Neuronal stem cell (in vitro differentiated cells): ENCODE results near the gene FRY.

Experiments
- DNase-seq: peaks from one replicate; pipeline ENCODE4 v3.0.0-alpha.2; 2013; ENCODE audit warnings: low spot score
- H2AFZ ChIP-seq: one replicate; pipeline ENCODE4 v1.6.1; 2013; ENCODE audit warnings: mild to moderate bottlenecking, low read length, inconsistent platforms
- H2AK5ac ChIP-seq: 2 replicates; pipeline ENCODE4 v1.6.1; 2013; ENCODE audit warnings: low read depth, mild to moderate bottlenecking, inconsistent platforms, low read length, moderate library complexity, mixed read lengths
- H2BK120ac ChIP-seq: 2 replicates; pipeline ENCODE4 v1.6.1; 2013; ENCODE audit warnings: low read depth, mild to moderate bottlenecking, inconsistent platforms, low read length, moderate library complexity, mixed read lengths
- H2BK12ac ChIP-seq: one replicate; pipeline ENCODE4 v1.6.1; 2013; ENCODE audit warnings: low read length, inconsistent platforms
- H2BK15ac ChIP-seq: 2 replicates; pipeline ENCODE4 v1.6.1; 2013; ENCODE audit warnings: mild to moderate bottlenecking, low read length, inconsistent platforms, mixed read lengths
- H2BK5ac ChIP-seq: one replicate; pipeline ENCODE4 v1.6.1; 2013; ENCODE audit warnings: inconsistent platforms, mild to moderate bottlenecking, low read length, moderate library complexity
- H3K14ac ChIP-seq: one replicate; pipeline ENCODE4 v1.6.1; 2013; ENCODE audit warnings: low read length, inconsistent platforms
- H3K18ac ChIP-seq: 2 replicates; pipeline ENCODE4 v1.6.1; 2013; ENCODE audit warnings: low read length, inconsistent platforms
- H3K23ac ChIP-seq: 2 replicates; pipeline ENCODE4 v1.6.1; 2013; ENCODE audit warnings: low read depth, mild to moderate bottlenecking, mixed read lengths, low read length, inconsistent platforms; ENCODE audit not compliant: poor library complexity
- H3K27ac ChIP-seq: replicated peaks from 3 replicates; pipeline ENCODE4 v1.5.1; 2013; ENCODE audit warnings: low read length, inconsistent platforms
- H3K27me3 ChIP-seq, 3 experiments: 2 replicates each; pipeline ENCODE4 v1.6.1; 2013; ENCODE audit warnings: low read length in 3 of 3, mild to moderate bottlenecking in 2 of 3, inconsistent platforms in 1 of 3, low read depth in 1 of 3, mixed read lengths in 1 of 3, moderate library complexity in 1 of 3; ENCODE audit not compliant: control insufficient read depth in 3 of 3, insufficient read depth in 3 of 3
- H3K36me3 ChIP-seq, 2 donors: replicated peaks in 1 of 2; 2 replicates each; pipeline ENCODE4 v1.6.1; 2013; ENCODE audit warnings: low read length in 2 of 2; ENCODE audit not compliant: control insufficient read depth in 2 of 2, insufficient read depth in 2 of 2
- H3K4ac ChIP-seq: 2 replicates; pipeline ENCODE4 v1.6.1; 2013; ENCODE audit warnings: inconsistent platforms, mild to moderate bottlenecking, low read length, moderate library complexity
- H3K4me1 ChIP-seq, 2 donors: 1 replicate in 1 of 2; 2 replicates in 1 of 2; pipeline ENCODE4 v1.6.1; 2013; ENCODE audit warnings: low read length in 2 of 2, low read depth in 1 of 2; ENCODE audit not compliant: control insufficient read depth in 2 of 2, insufficient read depth in 1 of 2
- H3K4me2 ChIP-seq: one replicate; pipeline ENCODE4 v1.6.1; 2013; ENCODE audit warnings: mild to moderate bottlenecking, low read length, inconsistent platforms; ENCODE audit not compliant: insufficient read depth, poor library complexity, severe bottlenecking
- H3K4me3 ChIP-seq, 2 donors: 2 replicates each; pipeline ENCODE4 v1.5.1; 2013; ENCODE audit warnings: low read length in 2 of 2, mild to moderate bottlenecking in 2 of 2, inconsistent platforms in 1 of 2, moderate library complexity in 1 of 2
- H3K79me1 ChIP-seq: one replicate; pipeline ENCODE4 v1.6.1; 2013; ENCODE audit warnings: low read depth, mild to moderate bottlenecking, inconsistent platforms, low read length, moderate library complexity
- H3K9ac ChIP-seq: one replicate; pipeline ENCODE4 v1.6.1; 2013; ENCODE audit warnings: mild to moderate bottlenecking, low read depth, low read length, inconsistent platforms; ENCODE audit not compliant: poor library complexity
- H3K9me3 ChIP-seq, 2 donors: replicated peaks in 1 of 2; 2 replicates each; pipeline versions ENCODE3 to v1.6.1; 2013; ENCODE audit warnings: low read length in 2 of 2, mild to moderate bottlenecking in 2 of 2, inconsistent platforms in 1 of 2, low read depth in 1 of 2, mixed read lengths in 1 of 2, moderate library complexity in 1 of 2; ENCODE audit not compliant: control insufficient read depth in 2 of 2, insufficient read depth in 1 of 2
- H4K8ac ChIP-seq: one replicate; pipeline ENCODE4 v1.6.1; 2013; ENCODE audit warnings: low read depth, mild to moderate bottlenecking, inconsistent platforms, low read length, moderate library complexity
- H4K91ac ChIP-seq: one replicate; pipeline ENCODE4 v1.6.1; 2013; ENCODE audit warnings: low read length, low read depth, mild to moderate bottlenecking, inconsistent platforms; ENCODE audit not compliant: poor library complexity
- WGBS, 2 donors: extraction: QIAGEN DNeasy Blood & Tissue Kit; methylation state at CpG; one replicate each; pipeline ENCODE4 v1.1.7; 2013; ENCODE audit warnings: missing lambda C conversion rate in 2 of 2, mixed read lengths in 1 of 2; ENCODE audit not compliant: insufficient read length in 2 of 2, insufficient replicate concordance in 1 of 2; ENCODE audit errors: extremely low coverage in 2 of 2; 5-methylcytosine and 5-hydroxymethylcytosine counted together

Gene FRY

GRCh38 chr13:32033744-32034143 is 2.2 kb downstream of the FRY start:
- H3K23ac ChIP-seq, result no peak overlapping the region

DNA sequence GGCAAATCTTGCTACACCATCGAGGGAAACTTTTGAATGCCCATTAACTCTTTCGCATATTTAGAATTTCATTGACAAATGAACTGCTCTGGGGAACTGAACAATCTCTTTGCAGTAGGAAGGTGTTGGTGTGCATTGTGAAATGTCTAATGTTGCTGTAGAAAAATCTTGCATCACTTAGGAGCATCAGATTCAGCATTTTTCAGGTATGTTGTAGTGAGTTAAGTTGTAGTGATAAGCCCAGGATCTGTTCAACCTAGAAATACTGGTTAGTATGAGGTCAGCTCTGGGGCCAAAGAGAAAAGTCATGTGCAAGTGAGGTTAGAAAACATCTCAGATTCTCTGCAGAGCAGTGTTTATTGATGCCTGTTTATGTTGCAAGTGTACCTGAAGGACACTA is 4.1 kb downstream of the FRY start:
- Histone ChIP-seq H3K4me1 (peaks cover 5 to 6% of the 10 kb centered on the region in 2 donors), H3K4ac (no peak overlapping the region)
- no CpG with 5 or more reads among the region's 2 CpGs for WGBS, 2 donors

More at GRCh38 chr13:32033744-32034143, 2.2 kb downstream of the FRY start:
- no peak overlapping the region for H2AK5ac ChIP-seq
- no peak overlapping the region for H4K91ac ChIP-seq
- no peak overlapping the region for H3K14ac ChIP-seq
- no peaks in the 10 kb centered on the region for H3K79me1 ChIP-seq
- H3K27me3 ChIP-seq, result no peaks in the 10 kb centered on the region
- H4K8ac ChIP-seq, result no peak overlapping the region
- H3K4me1 ChIP-seq, result peaks cover 8 to 12% of the 10 kb centered on the region in 2 donors
- H2BK15ac ChIP-seq, result no peak overlapping the region
- H2BK5ac ChIP-seq, result no peak overlapping the region
- H3K18ac ChIP-seq, result no peak overlapping the region
- H3K4ac ChIP-seq, result no peak overlapping the region
- H2AFZ ChIP-seq, result no peak overlapping the region
- no CpG with 5 or more reads among the region's 3 CpGs for WGBS, 2 donors
- no peak overlapping the region for H3K27ac ChIP-seq
- H3K4me2 ChIP-seq, result no peak overlapping the region
- no peaks in the 10 kb centered on the region for H3K9me3 ChIP-seq
- no peak for DNase-seq
- no peak overlapping the region for H2BK120ac ChIP-seq
- H2BK12ac ChIP-seq, result no peak overlapping the region
- H3K4me3 ChIP-seq, result no peak overlapping the region
- no peak overlapping the region for H3K9ac ChIP-seq
- no peaks in the 10 kb centered on the region for H3K36me3 ChIP-seq

DNA sequence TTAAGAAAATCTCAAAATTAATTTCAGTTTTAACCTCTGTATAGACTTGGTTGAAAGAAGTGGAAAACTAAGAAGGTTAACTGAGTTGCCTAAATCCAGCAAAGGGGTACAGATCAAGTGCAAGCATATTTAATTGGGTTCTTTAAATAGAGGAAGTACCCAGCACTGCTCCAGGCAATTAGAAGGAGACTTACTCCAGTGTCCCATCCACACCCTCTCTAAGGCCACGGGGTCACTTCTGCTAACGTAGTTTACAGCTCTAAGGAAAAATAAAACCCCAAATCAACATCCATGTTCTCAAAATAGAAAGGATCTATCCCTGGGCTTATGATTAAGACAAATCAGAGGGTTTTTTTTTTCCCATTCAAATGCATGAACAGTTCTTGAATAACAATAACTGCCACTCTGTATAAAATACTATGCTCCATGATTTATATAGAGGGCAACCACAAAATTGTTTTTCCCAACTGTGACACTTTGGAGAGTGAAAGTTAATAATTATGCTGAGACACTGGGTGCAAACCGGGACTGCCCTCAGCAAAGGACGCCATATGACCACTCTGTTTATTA is 4.6 kb downstream of the FRY start:
- H3K27ac ChIP-seq, result no peak overlapping the region

More for the DNA sequence above, 4.1 kb downstream of the FRY start:
- H3K79me1 ChIP-seq, result no peaks in the 10 kb centered on the region
- no peaks in the 10 kb centered on the region for H3K36me3 ChIP-seq
- H3K23ac ChIP-seq, result no peak overlapping the region
- no peak overlapping the region for H4K91ac ChIP-seq
- H3K9ac ChIP-seq, result no peak overlapping the region
- no peaks in the 10 kb centered on the region for H3K9me3 ChIP-seq
- no peak overlapping the region for H3K14ac ChIP-seq
- no peak overlapping the region for H2AFZ ChIP-seq
- no peaks in the 10 kb centered on the region for H3K27me3 ChIP-seq
- no peak overlapping the region for H2BK15ac ChIP-seq
- H3K18ac ChIP-seq, result no peak overlapping the region
- no peak overlapping the region for H2BK5ac ChIP-seq
- H4K8ac ChIP-seq, result no peak overlapping the region
- no peak overlapping the region for H2AK5ac ChIP-seq
- no peak for DNase-seq
- H2BK120ac ChIP-seq, result no peak overlapping the region
- no peak overlapping the region for H2BK12ac ChIP-seq
- no peak overlapping the region for H3K27ac ChIP-seq
- no peak overlapping the region for H3K4me2 ChIP-seq
- no peak overlapping the region for H3K4me3 ChIP-seq

DNA sequence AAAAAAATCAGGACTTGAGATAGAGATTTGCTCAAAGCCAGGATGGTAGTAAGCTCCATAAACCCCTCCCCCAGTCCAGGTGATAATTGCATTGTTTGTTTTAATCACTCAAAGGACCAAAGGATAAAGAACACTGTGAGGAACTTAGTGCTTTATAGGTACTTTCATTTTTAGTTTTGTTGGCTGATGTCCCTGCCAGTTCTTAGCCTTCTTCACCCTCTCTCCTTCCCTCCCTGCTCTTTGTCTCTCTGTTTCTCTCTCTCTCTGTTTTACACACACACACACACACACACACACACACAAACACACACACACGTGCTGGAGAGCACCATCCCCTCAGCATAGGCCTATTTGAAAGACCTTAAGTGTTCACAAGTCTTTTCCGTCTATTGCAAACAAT is 5.2 kb downstream of the FRY start:
- H4K91ac ChIP-seq, result no peak overlapping the region
- H3K9me3 ChIP-seq, result no peaks in the 10 kb centered on the region
- H3K27me3 ChIP-seq, result no peaks in the 10 kb centered on the region
- no peak overlapping the region for H2BK15ac ChIP-seq
- no peak overlapping the region for H4K8ac ChIP-seq
- no peak overlapping the region for H3K4ac ChIP-seq
- no CpG with 5 or more reads among the region's 2 CpGs for WGBS, 2 donors
- H3K4me1 ChIP-seq, result peaks cover 3 to 6% of the 10 kb centered on the region in 2 donors
- H3K79me1 ChIP-seq, result no peaks in the 10 kb centered on the region
- H3K9ac ChIP-seq, result no peak overlapping the region
- H3K4me3 ChIP-seq, result no peak overlapping the region
- H2BK120ac ChIP-seq, result no peak overlapping the region
- no peak overlapping the region for H2BK5ac ChIP-seq
- no peak overlapping the region for H3K14ac ChIP-seq
- H3K36me3 ChIP-seq, result no peaks in the 10 kb centered on the region
- no peak overlapping the region for H3K4me2 ChIP-seq
- H2AK5ac ChIP-seq, result no peak overlapping the region
- DNase-seq, result no peak
- no peak overlapping the region for H2BK12ac ChIP-seq
- H3K23ac ChIP-seq, result no peak overlapping the region
- peak overlapping the region; percentile 23 for H2AFZ ChIP-seq
- no peak overlapping the region for H3K18ac ChIP-seq
- H3K27ac ChIP-seq, result no peak overlapping the region

More for the DNA sequence above, 4.6 kb downstream of the FRY start:
- no peak overlapping the region for H2AK5ac ChIP-seq
- no peaks in the 10 kb centered on the region for H3K9me3 ChIP-seq
- no peaks in the 10 kb centered on the region for H3K27me3 ChIP-seq
- no peak overlapping the region for H4K8ac ChIP-seq
- H3K18ac ChIP-seq, result no peak overlapping the region
- H3K79me1 ChIP-seq, result no peaks in the 10 kb centered on the region
- H2BK120ac ChIP-seq, result no peak overlapping the region
- no peak overlapping the region for H3K4me3 ChIP-seq
- H3K9ac ChIP-seq, result no peak overlapping the region
- no peak overlapping the region for H3K14ac ChIP-seq
- no peak overlapping the region for H4K91ac ChIP-seq
- peaks cover 3 to 6% of the 10 kb centered on the region in 2 donors for H3K4me1 ChIP-seq
- H3K23ac ChIP-seq, result no peak overlapping the region
- no CpG with 5 or more reads among the region's 4 CpGs for WGBS, 2 donors
- no peak overlapping the region for H2AFZ ChIP-seq
- H3K36me3 ChIP-seq, result no peaks in the 10 kb centered on the region
- no peak overlapping the region for H2BK15ac ChIP-seq
- H2BK12ac ChIP-seq, result no peak overlapping the region
- DNase-seq, result no peak
- H3K4ac ChIP-seq, result no peak overlapping the region
- H2BK5ac ChIP-seq, result no peak overlapping the region
- no peak overlapping the region for H3K4me2 ChIP-seq
